HepG2 (cell line): ENCODE results near the gene SLC24A5. TPM values are rescaled to one million over a fixed set of nuclear protein-coding genes. Genes with fewer than 3 reads are reported as not detected.

Experiments
- NFAT5 ChIP-seq: sonication (generic); formaldehyde crosslinking; IDR thresholded peaks from 2 replicates; pipeline ENCODE4 v1.4.0; 2020; ENCODE audit warnings: missing genetic modification reagents
- PPARG ChIP-seq: conservative IDR thresholded peaks from 2 replicates; pipeline ENCODE4 v1.6.1; 2016; ENCODE audit warnings: missing biosample characterization, missing genetic modification reagents
- ZBTB21 ChIP-seq: sonication (generic); formaldehyde crosslinking; IDR thresholded peaks from 2 replicates; pipeline ENCODE4 v1.4.0; 2020; ENCODE audit warnings: missing genetic modification reagents
- ZNF574 ChIP-seq: sonication (generic); formaldehyde crosslinking; IDR thresholded peaks from 2 replicates; pipeline ENCODE4 v1.4.0; 2020; ENCODE audit warnings: missing genetic modification reagents
- polyA plus RNA-seq, 8 experiments: library from polyadenylated mRNA; depleted of rRNA in 3 of 8; stranded (reverse) in 7 of 8; unstranded in 1 of 8; fragments of >200 nt; fragmentation: Illumina TruSeq in 4 of 8; extraction: Trizol in 4 of 8; gene quantifications; 2 replicates each; pipeline versions ENCODE4 v1.2.1 to v1.2.3, GENCODE V29; 2011 to 2016; ENCODE audit warnings: low read depth in 4 of 8, missing spikeins in 1 of 8, mixed read lengths in 1 of 8; ENCODE audit not compliant: insufficient read depth in 1 of 8
- total RNA-seq, 5 experiments: library from RNA; depleted of rRNA; stranded (reverse); fragments of >200 nt; fragmentation: Illumina TruSeq; extraction: Trizol; gene quantifications; 2 replicates each; pipeline ENCODE4 v1.2.3, GENCODE V29; 2016; ENCODE audit warnings: low read depth in 1 of 5

Gene SLC24A5
- total and polyA plus RNA-seq, 2 of the 13 experiments (the other 11 are each of a cell fraction or from before 2014, with no cell fraction given) = not detected

GRCh38 chr15:48126667-48127355 is 6.0 kb downstream of the SLC24A5 start (continued):
- TF ChIP-seq ZNF574 (CRISPR knock-in tag) = no peak
- TF ChIP-seq ZBTB21 (CRISPR knock-in tag) = no peak
- no peak for TF ChIP-seq NFAT5 (CRISPR knock-in tag)
- no peak for TF ChIP-seq PPARG (CRISPR knock-in tag)
